GM23338 (cell line): ENCODE data around the gene TTLL8. TPM values are rescaled to one million over a fixed set of nuclear protein-coding genes. Genes with fewer than 3 reads are reported as not detected.

Experiments used
- ATAC-seq: fragments of 200-7000 bp; cut with Tn5 transposase; 3 replicates; pipeline ENCODE4 v1.9.1; 2020
- DNase-seq: peaks from one replicate; pipeline ENCODE4 v3.0.0-alpha.2; 2015; ENCODE audit warnings: low spot score
- H2AFZ ChIP-seq: fragments of 200-600 bp; sonication (generic); 2 replicates; pipeline ENCODE4 v1.8.0; 2016; ENCODE audit warnings: antibody characterized with exemption, mild to moderate bottlenecking, moderate library complexity
- H3F3A ChIP-seq: fragments of 200-600 bp; sonication (generic); replicated peaks from 2 replicates; pipeline ENCODE4 v1.8.0; 2017; ENCODE audit warnings: antibody characterized with exemption, mixed run types, low read depth
- H3K27ac ChIP-seq: fragments of 200-600 bp; sonication (generic); 2 replicates; pipeline ENCODE4 v1.6.1; 2016; ENCODE audit warnings: low read depth
- H3K27me3 ChIP-seq: fragments of 200-600 bp; sonication (generic); 2 replicates; pipeline ENCODE4 v1.8.0; 2016; ENCODE audit warnings: mild to moderate bottlenecking, mixed run types, moderate library complexity; ENCODE audit not compliant: insufficient read depth
- H3K36me3 ChIP-seq: fragments of 200-600 bp; sonication (generic); 2 replicates; pipeline ENCODE4 v1.8.0; 2016; ENCODE audit warnings: mild to moderate bottlenecking; ENCODE audit not compliant: insufficient read depth
- H3K4me1 ChIP-seq: fragments of 200-600 bp; sonication (generic); 2 replicates; pipeline ENCODE4 v1.8.0; 2016; ENCODE audit warnings: mild to moderate bottlenecking, moderate library complexity; ENCODE audit not compliant: insufficient read depth
- H3K4me2 ChIP-seq: fragments of 200-600 bp; sonication (generic); 2 replicates; pipeline ENCODE4 v1.7.1; 2017; ENCODE audit warnings: mixed run types
- H3K4me3 ChIP-seq: fragments of 200-600 bp; sonication (generic); 2 replicates; pipeline ENCODE4 v1.6.1; 2016; ENCODE audit warnings: mixed run types
- H3K79me2 ChIP-seq: fragments of 200-600 bp; sonication (generic); replicated peaks from 2 replicates; pipeline ENCODE4 v1.8.0; 2017; ENCODE audit warnings: mild to moderate bottlenecking; ENCODE audit not compliant: insufficient read depth
- H3K9me2 ChIP-seq: fragments of 200-600 bp; sonication (generic); 2 replicates; pipeline ENCODE4 v1.8.0; 2017; ENCODE audit not compliant: insufficient read depth
- H4K20me1 ChIP-seq: fragments of 200-600 bp; sonication (generic); replicated peaks from 2 replicates; pipeline ENCODE4 v1.8.0; 2017; ENCODE audit warnings: mild to moderate bottlenecking; ENCODE audit not compliant: insufficient read depth
- H3K27ac Mint-ChIP-seq: 2 replicates; pipeline ENCODE4 v1.8.0; 2020; ENCODE audit warnings: inconsistent platforms, mild to moderate bottlenecking, moderate library complexity, mixed read lengths
- H3K27me3 Mint-ChIP-seq: 3 replicates; pipeline ENCODE4 v1.8.0; 2022; ENCODE audit warnings: low read depth, mild to moderate bottlenecking, moderate library complexity, mixed read lengths, inconsistent platforms; ENCODE audit not compliant: insufficient read depth, poor library complexity
- H3K36me3 Mint-ChIP-seq: 3 replicates; pipeline ENCODE4 v1.8.0; 2021; ENCODE audit warnings: low read depth, mild to moderate bottlenecking, inconsistent platforms, moderate library complexity, mixed read lengths
- H3K4me1 Mint-ChIP-seq: 3 replicates; pipeline ENCODE4 v1.8.0; 2020; ENCODE audit warnings: mild to moderate bottlenecking, inconsistent platforms, mixed read lengths
- H3K4me3 Mint-ChIP-seq: 3 replicates; pipeline ENCODE4 v1.8.0; 2021; ENCODE audit warnings: moderate library complexity, mild to moderate bottlenecking, inconsistent platforms, mixed read lengths
- H3K9me3 Mint-ChIP-seq: 3 replicates; pipeline ENCODE4 v1.8.0; 2020; ENCODE audit warnings: moderate library complexity, mild to moderate bottlenecking, inconsistent platforms, mixed read lengths
- CREB1 ChIP-seq: fragments of 250-450 bp; sonication (Bioruptor Pico); IDR thresholded peaks from 2 replicates; pipeline ENCODE4 v1.5.0; 2020; ENCODE audit warnings: low read depth, mild to moderate bottlenecking, moderate library complexity
- CTCF ChIP-seq, 2 experiments: fragments of 200-600 bp in 1 of 2; sonication (generic) in 1 of 2; conservative IDR thresholded peaks; 2 replicates each; pipeline versions ENCODE4 v1.5.1 to v1.6.1; 2016 to 2017; ENCODE audit warnings: antibody characterized with exemption in 2 of 2, low read depth in 2 of 2, mild to moderate bottlenecking in 2 of 2, moderate library complexity in 1 of 2
- ETS1 ChIP-seq: IDR thresholded peaks from 2 replicates; pipeline ENCODE4 v1.6.1; 2016; ENCODE audit warnings: antibody characterized with exemption
- EZH2 ChIP-seq: fragments of 200-600 bp; sonication (generic); IDR thresholded peaks from one replicate; pipeline ENCODE4 v1.8.0; 2017; ENCODE audit warnings: antibody characterized with exemption, mild to moderate bottlenecking, low read depth; ENCODE audit not compliant: unreplicated experiment
- EZH2phosphoT487 ChIP-seq: fragments of 200-600 bp; sonication (generic); IDR thresholded peaks from one replicate; pipeline ENCODE4 v1.8.1; 2018; ENCODE audit warnings: antibody characterized with exemption; ENCODE audit not compliant: unreplicated experiment
- JUNB ChIP-seq: IDR thresholded peaks from one replicate; pipeline ENCODE4 v1.6.1; 2016; ENCODE audit warnings: antibody characterized with exemption; ENCODE audit not compliant: unreplicated experiment
- NANOG ChIP-seq: IDR thresholded peaks from 2 replicates; pipeline ENCODE4 v1.6.1; 2016; ENCODE audit warnings: antibody characterized with exemption, borderline replicate concordance
- POLR2AphosphoS5 ChIP-seq: IDR thresholded peaks from 2 replicates; pipeline ENCODE4 v1.6.1; 2016; ENCODE audit warnings: antibody characterized with exemption, low read depth
- REST ChIP-seq: IDR thresholded peaks from one replicate; pipeline ENCODE4 v1.6.1; 2018; ENCODE audit warnings: antibody characterized with exemption; ENCODE audit not compliant: unreplicated experiment
- STAT1 ChIP-seq: IDR thresholded peaks from one replicate; pipeline ENCODE4 v1.6.1; 2016; ENCODE audit warnings: antibody characterized with exemption; ENCODE audit not compliant: unreplicated experiment
- ZNF331 ChIP-seq: fragments of 250-450 bp; sonication (Bioruptor Pico); IDR thresholded peaks from 2 replicates; pipeline ENCODE4 v1.5.0; 2020; ENCODE audit warnings: low read depth, mild to moderate bottlenecking, moderate library complexity
- ZNF462 ChIP-seq: fragments of 250-450 bp; sonication (Bioruptor Pico); IDR thresholded peaks from 2 replicates; pipeline ENCODE4 v1.5.0; 2020; ENCODE audit warnings: mild to moderate bottlenecking, moderate library complexity
- polyA plus RNA-seq: library from polyadenylated mRNA; unstranded; fragments of >200 nt; fragmentation: Nextera tagmentation; extraction: Ambion mirVana; gene quantifications from 2 replicates; pipeline ENCODE4 v1.2.1, GENCODE V29; 2016
- total RNA-seq: library from RNA; depleted of rRNA; stranded (reverse); fragments of >200 nt; shearing (Covaris generic); gene quantifications from 2 replicates; pipeline ENCODE4 v1.2.3, GENCODE V29; 2014

The TTLL8 gene
- total and polyA plus RNA-seq, 2 experiments from 2014 or later: not detected

- no peak overlapping the region for H3K4me2 ChIP-seq
- no peak overlapping the region for H3K27ac ChIP-seq
- Mint-ChIP-seq H3K36me3 (no peaks in the 10 kb centered on the region), H3K4me1 (peaks cover 8% of the 10 kb centered on the region; the same call in 2 of the 3 replicates), H3K4me3 (no peak overlapping the region; the same call in 2 of the 3 replicates), H3K9me3 (no peaks in the 10 kb centered on the region), H3K27ac (no peak overlapping the region), H3K27me3 (peaks cover 20% of the 10 kb centered on the region)
- peaks cover 7% of the 10 kb centered on the region; the same call in 1 of the 2 replicates for H3K4me1 ChIP-seq
- 0 out of 2 replicates have a peak, but pooled peaks cover 3% of the 10 kb centered on the region for H4K20me1 ChIP-seq
- no peak for TF ChIP-seq JUNB
- no peak for TF ChIP-seq EZH2
- no peak for TF ChIP-seq ZNF462
- no peak for TF ChIP-seq ETS1
- no peak for TF ChIP-seq REST
- no peak for TF ChIP-seq CTCF (conservative IDR thresholded peaks at IDR 0.05; ENCODE audit: low read depth in 2 of 2)
- no peak for TF ChIP-seq ZNF331 (CRISPR knock-in tag)
- no peak for TF ChIP-seq POLR2AphosphoS5
- no peak for TF ChIP-seq NANOG
- no peak for TF ChIP-seq STAT1
- no peak for TF ChIP-seq EZH2phosphoT487
- no peak for TF ChIP-seq CREB1 (CRISPR knock-in tag)
- no peak for ATAC-seq
- no peaks in the 10 kb centered on the region for H3K9me2 ChIP-seq
- H3K36me3 ChIP-seq: no peaks in the 10 kb centered on the region
- peaks cover 15% of the 10 kb centered on the region for H3K27me3 ChIP-seq
- no peaks in the 10 kb centered on the region for H3K79me2 ChIP-seq
- no peak overlapping the region for H3K4me3 ChIP-seq
- no peak for DNase-seq
- no peak overlapping the region for H2AFZ ChIP-seq
- H3F3A ChIP-seq: no peaks in the 10 kb centered on the region
These were observed 53.2 kb downstream of the TTLL8 start for GRCh38 chr22:50004918-50005317.
